H9 (cell line): Measurements from ENCODE around the gene SRP9. TPM values are rescaled to one million over a fixed set of nuclear protein-coding genes. Genes with fewer than 3 reads are reported as not detected.
A peak's percentile ranks its signal among the peaks of the same experiment; 100 is the strongest.

Experiments used
- DNase-seq: peaks from one replicate; pipeline ENCODE4 v3.0.0-alpha.2; 2017
- H2AFZ ChIP-seq: one replicate; pipeline ENCODE4 v1.6.1; 2013; ENCODE audit warnings: mild to moderate bottlenecking, low read length, control low read depth, moderate library complexity
- H2AK5ac ChIP-seq: 2 replicates; pipeline ENCODE4 v1.6.1; 2013; ENCODE audit warnings: low read length, control low read depth, mixed read lengths; ENCODE audit not compliant: insufficient read length
- H2BK120ac ChIP-seq: one replicate; pipeline ENCODE4 v1.6.1; 2013; ENCODE audit warnings: low read depth, mild to moderate bottlenecking, low read length, control low read depth, inconsistent platforms; ENCODE audit not compliant: poor library complexity, severe bottlenecking
- H2BK12ac ChIP-seq: 2 replicates; pipeline ENCODE4 v1.6.1; 2013; ENCODE audit warnings: low read length, control low read depth, mixed read lengths, low read depth; ENCODE audit not compliant: insufficient read length
- H2BK15ac ChIP-seq: 2 replicates; pipeline ENCODE4 v1.6.1; 2013; ENCODE audit warnings: low read depth, low read length, control low read depth
- H2BK20ac ChIP-seq: one replicate; pipeline ENCODE4 v1.6.1; 2013; ENCODE audit warnings: low read depth, mild to moderate bottlenecking, low read length, control low read depth, inconsistent platforms; ENCODE audit not compliant: poor library complexity, severe bottlenecking
- H2BK5ac ChIP-seq: 2 replicates; pipeline ENCODE4 v1.6.1; 2013; ENCODE audit warnings: low read length, control low read depth, mixed read lengths; ENCODE audit not compliant: insufficient read length
- H3K14ac ChIP-seq: 2 replicates; pipeline ENCODE4 v1.6.1; 2013; ENCODE audit warnings: low read length, control low read depth; ENCODE audit not compliant: insufficient read depth
- H3K18ac ChIP-seq: 2 replicates; pipeline ENCODE4 v1.6.1; 2013; ENCODE audit warnings: low read depth, mild to moderate bottlenecking, mixed read lengths, low read length, control low read depth; ENCODE audit not compliant: insufficient read length
- H3K23ac ChIP-seq: 2 replicates; pipeline ENCODE4 v1.6.1; 2013; ENCODE audit warnings: low read length, control low read depth, mixed read lengths, low read depth; ENCODE audit not compliant: insufficient read length
- H3K23me2 ChIP-seq: 2 replicates; pipeline ENCODE4 v1.6.1; 2013; ENCODE audit warnings: low read depth, mild to moderate bottlenecking, mixed read lengths, low read length, control low read depth; ENCODE audit not compliant: insufficient read length, poor library complexity, severe bottlenecking
- H3K27ac ChIP-seq: 2 replicates; pipeline ENCODE4 v1.5.1; 2013; ENCODE audit warnings: low read length, control low read depth, mixed read lengths, low read depth; ENCODE audit not compliant: insufficient read length
- H3K27me3 ChIP-seq: 2 replicates; pipeline ENCODE4 v1.6.1; 2013; ENCODE audit warnings: low read length, control low read depth, inconsistent platforms; ENCODE audit not compliant: insufficient read depth
- H3K4ac ChIP-seq: 2 replicates; pipeline ENCODE4 v1.6.1; 2013; ENCODE audit warnings: low read depth, mild to moderate bottlenecking, control low read depth, inconsistent platforms, low read length, moderate library complexity
- H3K4me1 ChIP-seq: 2 replicates; pipeline ENCODE4 v1.6.1; 2013; ENCODE audit warnings: low read length, control low read depth, inconsistent platforms; ENCODE audit not compliant: insufficient read depth
- H3K4me2 ChIP-seq: 2 replicates; pipeline ENCODE4 v1.6.1; 2013; ENCODE audit warnings: low read length, control low read depth, mixed read lengths; ENCODE audit not compliant: insufficient read length, insufficient read depth
- H3K56ac ChIP-seq: 2 replicates; pipeline ENCODE4 v1.6.1; 2013; ENCODE audit warnings: low read depth, mild to moderate bottlenecking, mixed read lengths, low read length, control low read depth; ENCODE audit not compliant: insufficient read length
- H3K79me1 ChIP-seq: 2 replicates; pipeline ENCODE4 v1.6.1; 2013; ENCODE audit warnings: low read depth, mild to moderate bottlenecking, moderate library complexity, low read length, control low read depth, inconsistent platforms; ENCODE audit not compliant: insufficient read depth, poor library complexity, severe bottlenecking
- H3K79me2 ChIP-seq: 2 replicates; pipeline ENCODE4 v1.6.1; 2013; ENCODE audit warnings: low read length, control low read depth, inconsistent platforms; ENCODE audit not compliant: insufficient read depth
- H3K9ac ChIP-seq: 2 replicates; pipeline ENCODE4 v1.6.1; 2013; ENCODE audit warnings: low read length, control low read depth, mixed read lengths; ENCODE audit not compliant: insufficient read length; ENCODE audit errors: extremely low read depth
- H3K9me3 ChIP-seq: one replicate; pipeline ENCODE4 v1.6.1; 2013; ENCODE audit warnings: low read depth, low read length, inconsistent platforms; ENCODE audit not compliant: control insufficient read depth
- H3T11ph ChIP-seq: one replicate; pipeline ENCODE4 v1.6.1; 2013; ENCODE audit warnings: mild to moderate bottlenecking, low read length, control low read depth, inconsistent platforms
- H4K20me1 ChIP-seq: one replicate; pipeline ENCODE4 v1.6.1; 2013; ENCODE audit not compliant: control insufficient read depth, insufficient read length, insufficient read depth
- H4K5ac ChIP-seq: 2 replicates; pipeline ENCODE4 v1.6.1; 2013; ENCODE audit warnings: low read depth, mild to moderate bottlenecking, mixed read lengths, low read length, control low read depth; ENCODE audit not compliant: insufficient read length
- H4K8ac ChIP-seq: replicated peaks from 2 replicates; pipeline ENCODE4 v1.6.1; 2013; ENCODE audit warnings: low read length, control low read depth, mixed read lengths, low read depth; ENCODE audit not compliant: insufficient read length
- H4K91ac ChIP-seq: 2 replicates; pipeline ENCODE4 v1.6.1; 2013; ENCODE audit warnings: low read depth, mild to moderate bottlenecking, moderate library complexity, mixed read lengths, low read length, control low read depth; ENCODE audit not compliant: insufficient read length
- H3K27ac Mint-ChIP-seq, 3 experiments: 2 replicates in 2 of 3; 3 replicates in 1 of 3; pipeline ENCODE4 v1.8.0; 2020 to 2021; ENCODE audit warnings: mixed read lengths in 3 of 3, mild to moderate bottlenecking in 1 of 3, moderate library complexity in 1 of 3
- H3K27me3 Mint-ChIP-seq: 2 replicates; pipeline ENCODE4 v1.8.0; 2021; ENCODE audit warnings: low read depth, mild to moderate bottlenecking, moderate library complexity, mixed read lengths
- H3K36me3 Mint-ChIP-seq, 3 experiments: 2 replicates in 2 of 3; 3 replicates in 1 of 3; pipeline ENCODE4 v1.8.0; 2020 to 2021; ENCODE audit warnings: low read depth in 3 of 3, mixed read lengths in 3 of 3; ENCODE audit not compliant: insufficient read depth in 1 of 3
- H3K4me1 Mint-ChIP-seq, 2 experiments: 2 replicates each; pipeline ENCODE4 v1.8.0; 2020; ENCODE audit warnings: mixed read lengths in 2 of 2
- H3K4me3 Mint-ChIP-seq, 2 experiments: 2 replicates in 1 of 2; 3 replicates in 1 of 2; pipeline ENCODE4 v1.8.0; 2020 to 2021; ENCODE audit warnings: mild to moderate bottlenecking in 2 of 2, mixed read lengths in 2 of 2, moderate library complexity in 1 of 2
- H3K9me3 Mint-ChIP-seq, 2 experiments: 2 replicates in 1 of 2; 3 replicates in 1 of 2; pipeline ENCODE4 v1.8.0; 2020; ENCODE audit warnings: mild to moderate bottlenecking in 2 of 2, mixed read lengths in 2 of 2, moderate library complexity in 1 of 2
- CTCF ChIP-seq: fragments of 200-600 bp; sonication (generic); conservative IDR thresholded peaks from 3 replicates; pipeline ENCODE4 v1.8.0; 2021; ENCODE audit warnings: antibody characterized with exemption, mild to moderate bottlenecking
- WGBS: extraction: QIAGEN DNeasy Blood & Tissue Kit; methylation state at CpG from one replicate; pipeline ENCODE4 v1.1.7; 2013; ENCODE audit warnings: missing lambda C conversion rate, low lambda C conversion rate, mixed read lengths; ENCODE audit not compliant: insufficient read length; ENCODE audit errors: extremely low coverage; 5-methylcytosine and 5-hydroxymethylcytosine counted together
- total RNA-seq: library from RNA; stranded (reverse); gene quantifications from 2 replicates; pipeline ENCODE4 v1.2.1, GENCODE V29; 2021

The SRP9 gene
- total RNA-seq, 1 experiment from 2014 or later = 403 TPM

- Mint-ChIP-seq H3K27ac (peak overlapping the region in 1 of 3 experiments; percentile 68; a peak in 2 of 7 replicates), H3K4me3 (no peak overlapping the region), H3K4me1 (peaks cover 47 to 49% of the 10 kb centered on the region in 2 experiments), H3K27me3 (peaks cover 4% of the 10 kb centered on the region; the same call in 1 of the 2 replicates), H3K36me3 (no peaks in the 10 kb centered on the region), H3K9me3 (no peaks in the 10 kb centered on the region)
- H2AK5ac ChIP-seq = no peak overlapping the region
- H3K9ac ChIP-seq = no peak overlapping the region
- no peak overlapping the region for H3K27ac ChIP-seq
- no peak overlapping the region for H3K4ac ChIP-seq
- no peak overlapping the region for H2BK12ac ChIP-seq
- no peak overlapping the region for H2BK120ac ChIP-seq
- H3T11ph ChIP-seq = no peak overlapping the region
- H3K14ac ChIP-seq = no peak overlapping the region
- no peak overlapping the region for H4K91ac ChIP-seq
- H3K9me3 ChIP-seq = no peaks in the 10 kb centered on the region
- H4K8ac ChIP-seq = no peak overlapping the region
- H2AFZ ChIP-seq = no peak overlapping the region
- H3K23me2 ChIP-seq = no peaks in the 10 kb centered on the region
- no peak overlapping the region for H3K4me2 ChIP-seq
- no peak overlapping the region for H2BK5ac ChIP-seq
- H3K23ac ChIP-seq = no peak overlapping the region
- H3K79me1 ChIP-seq = no peaks in the 10 kb centered on the region
- no peak overlapping the region for H4K5ac ChIP-seq
- WGBS = no CpG with 5 or more reads among the region's 9 CpGs
- no peak overlapping the region for H3K56ac ChIP-seq
- DNase-seq = no peak
- H3K18ac ChIP-seq = no peak overlapping the region
- no peaks in the 10 kb centered on the region for H4K20me1 ChIP-seq
- no peak for TF ChIP-seq CTCF
- no peaks in the 10 kb centered on the region for H3K79me2 ChIP-seq
- H2BK20ac ChIP-seq = no peak overlapping the region
- no peaks in the 10 kb centered on the region for H3K27me3 ChIP-seq
- peaks cover 14% of the 10 kb centered on the region for H3K4me1 ChIP-seq
- H2BK15ac ChIP-seq = no peak overlapping the region
Observed at GRCh38 chr1:225768662-225769426, 8.8 kb upstream of the SRP9 start.
